WI38 (cell line): Measurements from ENCODE around the gene ALG10B.
A peak's percentile ranks its signal among the peaks of the same experiment; 100 is the strongest.
"Not testable (repeated sequence)": the region's sequence is repeated elsewhere in the genome, so short reads cannot be mapped to it uniquely, and the experiment has no call there.

Source experiments
- H3K4me3 ChIP-seq: 2 replicates; pipeline ENCODE4 v1.5.1; 2011; ENCODE audit warnings: low read depth, mild to moderate bottlenecking, control low read depth, low read length
- CTCF ChIP-seq: IDR thresholded peaks from 2 replicates; pipeline ENCODE4 v1.5.1; 2012; ENCODE audit warnings: low read depth, mild to moderate bottlenecking, control low read depth, low read length

Gene ALG10B

GRCh38 chr12:38316391-38317129, at the start of gene ALG10B:
TSS of gene ALG10B (plus strand) at chr12:38316774. CDS start at chr12:38316894, 120 bp downstream.
- TF ChIP-seq CTCF = peak; percentile 55
- H3K4me3 ChIP-seq = peak within 1 kb of the TSS; percentile 69

GRCh38 chr12:38268612-38269011, 48.0 kb upstream of the ALG10B start:
- TF ChIP-seq CTCF = no peak
- no peak overlapping the region for H3K4me3 ChIP-seq

GRCh38 chr12:38269897-38270296, 46.7 kb upstream of the ALG10B start:
- no peak overlapping the region for H3K4me3 ChIP-seq
- no peak for TF ChIP-seq CTCF

- H3K4me3 ChIP-seq = no peak overlapping the region
- no peak for TF ChIP-seq CTCF
Observed at GRCh38 chr12:38279756-38280155, 36.8 kb upstream of the ALG10B start.

GRCh38 chr12:38282886-38283285, 33.7 kb upstream of the ALG10B start:
- TF ChIP-seq CTCF = no peak
- no peak overlapping the region for H3K4me3 ChIP-seq

GRCh38 chr12:38289396-38289795, 27.2 kb upstream of the ALG10B start:
- no peak overlapping the region for H3K4me3 ChIP-seq
- TF ChIP-seq CTCF = no peak

GRCh38 chr12:38291160-38291559, 25.4 kb upstream of the ALG10B start:
- no peak for TF ChIP-seq CTCF
- no peak overlapping the region for H3K4me3 ChIP-seq

GRCh38 chr12:38302972-38303371, 13.6 kb upstream of the ALG10B start:
- not testable (repeated sequence) for H3K4me3 ChIP-seq

- H3K4me3 ChIP-seq = not testable (repeated sequence)
Observed at GRCh38 chr12:38321966-38322365, 5.4 kb downstream of the ALG10B start.
